ENCODE measurements around the gene CLASP2.

Gene CLASP2

DNA sequence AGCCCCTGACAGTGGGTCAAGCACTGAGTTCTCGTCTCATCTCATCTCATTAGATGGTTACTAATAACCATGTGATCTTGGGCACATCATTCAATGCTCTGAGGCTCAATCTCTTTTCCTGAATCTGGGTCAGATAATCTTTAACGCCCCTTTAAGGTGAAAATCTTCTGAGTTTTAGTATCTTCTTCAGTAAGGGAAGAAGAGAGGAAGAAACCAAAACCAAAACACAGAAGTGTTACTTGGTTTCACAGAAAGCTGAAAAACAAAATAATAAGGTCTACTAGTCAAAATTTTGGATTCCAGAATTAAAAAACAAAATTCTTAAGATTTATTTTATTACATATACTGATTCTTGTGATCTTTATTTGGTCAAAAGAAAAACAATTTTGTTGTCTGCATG, 78.2 kb downstream of the CLASP2 start:
- no peak for DNase-seq (ENCODE audit: low read depth in 3 of 3, low spot score in 1 of 3)

DNA sequence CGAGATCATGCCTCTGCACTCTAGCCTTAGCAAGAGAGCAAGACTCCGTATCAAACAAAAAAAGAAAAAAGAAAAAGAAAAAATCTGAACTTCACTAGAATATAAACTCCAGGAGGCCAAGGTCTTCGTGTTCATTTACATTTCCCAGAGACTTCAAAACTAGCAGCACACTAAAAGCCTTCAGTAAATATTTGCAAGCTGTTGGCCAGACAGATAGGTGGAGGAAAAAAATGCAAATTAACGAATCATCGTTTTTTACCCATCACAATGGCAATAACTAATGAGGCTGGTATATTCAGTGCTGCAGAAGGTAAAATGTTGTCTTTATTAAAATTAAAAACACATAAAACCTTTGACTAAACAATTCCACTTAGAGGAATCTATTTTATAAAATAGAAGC, 80.6 kb downstream of the CLASP2 start:
- no peak for DNase-seq (ENCODE audit: low read depth in 3 of 3, low spot score in 1 of 3)

DNA sequence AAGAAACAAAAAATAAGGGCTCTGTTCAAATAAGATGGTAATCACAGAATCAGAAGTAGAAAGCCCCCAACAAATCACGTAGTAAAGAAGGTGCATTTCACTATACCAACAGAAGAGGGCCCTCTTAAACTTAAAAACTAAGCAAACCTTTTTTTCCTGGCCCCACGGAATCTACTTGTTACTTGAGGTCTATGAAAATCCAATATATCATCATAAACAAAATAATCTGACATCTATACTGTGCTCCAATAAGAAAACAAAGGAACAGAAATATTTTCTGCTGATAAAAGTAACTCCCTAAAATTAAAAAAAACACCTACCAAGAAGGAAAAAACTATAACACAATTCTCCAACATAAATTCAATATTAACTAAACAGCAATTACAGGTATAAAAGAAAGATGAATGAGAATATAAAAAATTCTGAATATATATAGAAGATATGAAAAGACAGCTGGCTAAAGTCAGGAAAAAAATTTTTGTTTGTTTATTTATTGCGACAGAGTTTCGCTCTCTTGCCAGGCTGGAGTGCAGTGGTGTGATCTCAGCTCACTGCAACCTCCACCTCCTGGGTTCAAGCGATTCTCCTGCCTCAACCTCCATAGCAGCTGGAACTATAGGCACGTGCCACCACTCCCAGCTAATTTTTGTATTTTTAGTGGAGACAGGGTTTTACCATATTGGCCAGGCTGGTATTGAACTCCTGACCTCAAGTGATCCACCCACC, 81.8 kb downstream of the CLASP2 start:
- no peak for DNase-seq (ENCODE audit: low read depth in 3 of 3, low spot score in 1 of 3)

DNA sequence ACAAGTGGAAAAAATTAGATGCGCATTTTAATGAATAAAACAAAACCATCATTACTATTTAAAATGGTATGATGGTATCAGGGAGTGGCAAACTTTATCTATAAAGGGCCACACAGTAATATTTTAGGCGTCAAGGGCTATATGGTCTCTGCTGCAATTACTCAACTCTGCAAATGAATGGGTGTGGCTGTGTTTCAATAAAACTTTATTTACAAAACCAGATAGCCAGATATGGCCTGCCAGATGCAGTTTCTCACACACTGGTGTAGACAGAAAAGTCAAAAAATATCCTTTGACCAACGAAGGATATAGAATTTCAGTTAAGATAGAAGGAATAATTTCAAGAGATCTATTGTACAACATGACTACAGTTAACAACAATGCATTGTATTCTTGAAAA, 83.8 kb downstream of the CLASP2 start:
- DNase-seq (ENCODE audit: low read depth in 3 of 3, low spot score in 1 of 3) = no peak

DNA sequence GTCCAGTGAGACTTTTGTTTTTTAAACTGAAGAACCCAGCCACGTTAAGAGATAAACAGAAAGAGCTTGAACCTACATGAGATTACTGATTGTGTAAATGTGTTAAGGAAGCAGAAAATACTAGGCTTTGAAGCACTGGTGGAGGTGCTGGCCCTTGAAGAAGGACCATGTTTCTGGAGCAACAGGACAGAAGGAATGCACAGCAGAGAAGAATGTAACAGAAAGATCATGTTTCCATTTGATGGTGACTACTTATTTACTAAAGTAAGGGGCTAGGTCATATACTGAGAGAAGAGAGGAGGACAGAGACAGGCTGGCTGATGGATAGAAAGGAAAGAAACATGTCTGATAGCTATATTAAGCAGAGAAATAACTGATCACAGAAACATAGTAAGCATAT, 88.8 kb downstream of the CLASP2 start:
- no peak for DNase-seq (ENCODE audit: low read depth in 3 of 3, low spot score in 1 of 3)

DNA sequence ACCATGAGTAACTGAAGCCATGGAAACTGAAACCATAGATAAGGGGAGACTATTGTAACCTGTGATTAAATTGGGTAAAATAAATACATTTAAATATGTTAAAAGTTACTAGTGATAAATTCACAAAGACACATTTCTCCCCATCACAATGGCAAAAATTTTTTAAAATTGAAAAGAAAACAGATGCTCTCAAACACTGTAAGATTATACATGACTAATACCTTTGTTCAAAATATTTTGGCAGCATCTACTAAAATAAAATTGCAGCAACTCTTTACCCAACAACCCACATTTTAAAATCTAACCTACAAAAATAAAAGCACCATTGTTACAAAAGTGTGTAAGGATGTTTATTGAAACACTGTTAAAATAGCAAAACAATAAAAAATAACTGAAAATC, 93.3 kb downstream of the CLASP2 start:
- DNase-seq (ENCODE audit: low read depth in 3 of 3, low spot score in 1 of 3) = no peak

DNA sequence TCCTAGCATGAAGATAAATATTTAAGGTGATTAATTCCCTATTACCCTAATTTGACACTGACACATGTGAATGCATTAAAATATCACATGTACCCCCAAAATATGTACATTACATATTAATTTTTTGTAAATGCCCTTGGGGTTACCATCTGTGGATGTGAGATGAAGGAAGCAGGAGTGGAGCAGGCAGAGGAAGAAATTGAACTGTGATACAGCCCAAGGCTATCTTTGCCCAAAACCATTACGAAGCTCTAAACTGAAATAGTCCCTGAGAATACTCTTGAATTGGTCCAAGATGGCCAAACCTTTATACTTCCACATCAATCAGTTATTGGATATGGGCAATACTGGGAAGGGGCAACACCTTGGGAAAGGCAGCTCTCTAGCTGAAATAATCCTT, 105.0 kb downstream of the CLASP2 start:
- no peak for DNase-seq (ENCODE audit: low read depth in 3 of 3, low spot score in 1 of 3)

DNA sequence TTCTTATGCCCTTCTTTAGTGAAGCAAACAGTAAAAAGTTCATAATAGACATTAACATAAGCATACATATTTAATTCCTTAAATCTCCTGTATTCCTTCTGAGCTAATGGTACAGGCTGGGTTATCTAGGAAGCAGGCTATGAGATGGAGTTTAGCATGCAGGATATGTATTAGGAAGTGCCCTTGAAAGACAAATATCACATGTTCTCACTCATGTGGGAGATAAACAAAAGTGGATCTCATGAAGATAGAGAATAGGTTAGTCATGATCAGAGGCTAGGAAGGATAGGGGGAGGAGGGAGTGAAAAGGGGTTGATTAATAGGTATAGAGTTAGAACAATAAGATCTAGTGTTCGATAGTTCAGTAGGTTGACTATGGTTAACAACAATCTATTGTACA, 105.4 kb downstream of the CLASP2 start:
- no peak for DNase-seq (ENCODE audit: low read depth in 3 of 3, low spot score in 1 of 3)

DNA sequence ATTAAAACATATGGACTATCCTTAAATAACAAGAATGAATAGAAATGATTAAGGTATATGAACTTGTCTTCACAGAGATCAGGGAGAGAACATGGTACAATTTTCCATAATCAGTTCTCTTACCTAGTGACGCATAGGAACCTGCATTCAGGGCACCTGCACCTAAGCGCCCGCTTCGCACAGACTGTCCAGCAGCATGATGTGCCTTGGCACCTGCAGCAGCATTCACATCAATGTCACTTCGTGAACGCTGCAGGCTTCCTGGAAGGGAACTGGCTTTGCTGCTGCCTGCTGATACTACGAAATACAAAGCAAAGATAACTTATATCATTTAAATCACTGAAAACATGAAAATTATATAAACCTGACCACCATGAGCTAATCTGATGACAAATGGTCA, 115.2 kb downstream of the CLASP2 start:
- no peak for DNase-seq (ENCODE audit: low read depth in 3 of 3, low spot score in 1 of 3)

DNA sequence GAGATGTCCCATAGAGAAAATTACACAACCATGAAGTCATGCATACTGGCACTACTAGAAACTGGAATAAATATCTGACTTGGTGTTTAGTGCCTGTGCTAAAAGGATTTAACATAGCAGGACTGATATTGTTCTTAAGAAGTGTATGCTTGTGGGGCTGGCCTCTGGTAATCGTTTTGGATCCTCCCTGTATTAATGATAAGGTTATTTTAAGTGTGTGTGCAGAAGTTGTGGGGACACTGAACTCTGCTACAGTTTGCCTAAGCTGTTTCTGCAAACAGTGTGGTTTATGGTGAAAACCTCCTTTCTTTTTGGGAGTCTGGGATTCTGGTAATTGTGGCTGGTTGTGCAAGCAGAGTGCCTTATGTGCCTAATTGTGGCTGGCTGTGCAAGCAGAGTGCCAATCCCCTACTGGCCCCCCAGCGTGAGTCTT, 120.8 kb downstream of the CLASP2 start:
- DNase-seq (ENCODE audit: low read depth in 3 of 3, low spot score in 1 of 3) = no peak

DNA sequence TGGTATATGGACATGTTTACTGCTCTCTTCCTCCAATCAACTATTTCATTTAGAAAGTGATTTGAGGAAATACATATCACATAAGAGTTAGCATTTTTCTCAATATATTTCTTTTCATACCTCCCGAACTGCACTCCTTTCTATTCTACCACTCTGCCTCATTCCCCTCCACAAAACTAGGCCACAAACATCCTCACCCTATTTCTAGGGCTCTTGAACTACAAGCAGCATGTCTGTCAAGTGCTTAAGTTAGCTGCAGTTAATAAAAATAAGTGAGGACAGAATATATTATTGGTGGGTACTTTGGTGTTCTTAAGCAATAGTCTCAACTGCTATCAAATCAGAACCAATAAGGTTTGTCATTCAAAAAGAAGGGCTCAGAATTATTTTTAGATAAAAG, 125.1 kb downstream of the CLASP2 start:
- DNase-seq (ENCODE audit: low read depth in 3 of 3, low spot score in 1 of 3) = no peak

DNA sequence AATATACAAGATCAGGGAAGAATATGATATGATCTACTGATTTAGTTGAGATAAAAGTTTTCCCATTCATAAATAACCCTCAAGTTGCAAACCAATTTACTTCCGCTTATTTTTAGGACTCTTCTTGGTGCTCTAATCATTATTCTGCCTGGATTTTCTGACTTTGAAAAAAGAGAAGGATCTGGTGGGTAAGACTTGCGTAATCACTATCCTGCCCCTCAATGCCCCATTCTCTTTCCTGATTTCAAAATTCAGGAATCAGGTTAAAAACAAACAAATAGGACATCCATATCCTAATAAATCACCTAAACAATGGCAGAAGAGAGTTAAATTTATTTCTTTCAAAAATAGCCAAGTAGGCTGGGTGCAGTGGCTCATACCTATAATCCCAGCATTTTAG, 127.5 kb downstream of the CLASP2 start:
- no peak for DNase-seq (ENCODE audit: low read depth in 3 of 3, low spot score in 1 of 3)

DNA sequence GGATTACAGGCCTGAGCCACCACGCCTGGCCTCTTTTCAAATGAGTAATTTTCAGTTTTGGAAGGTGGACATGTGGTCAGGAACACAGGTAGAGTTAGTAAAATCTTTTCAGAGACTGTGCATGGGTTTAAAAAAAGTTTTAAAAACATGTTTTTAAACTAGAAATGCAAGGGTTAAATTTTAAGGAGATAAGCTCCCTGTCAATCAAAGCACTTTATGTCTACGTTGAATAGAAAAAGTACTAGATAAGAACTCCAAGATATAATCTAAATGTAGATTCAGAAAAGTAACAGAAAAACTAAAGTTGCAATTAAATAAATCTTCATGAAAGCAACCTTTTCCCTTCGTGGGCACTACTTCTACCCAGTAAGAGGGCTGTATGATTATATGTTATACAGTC, 131.7 kb downstream of the CLASP2 start:
- DNase-seq (ENCODE audit: low read depth in 3 of 3, low spot score in 1 of 3) = no peak

DNA sequence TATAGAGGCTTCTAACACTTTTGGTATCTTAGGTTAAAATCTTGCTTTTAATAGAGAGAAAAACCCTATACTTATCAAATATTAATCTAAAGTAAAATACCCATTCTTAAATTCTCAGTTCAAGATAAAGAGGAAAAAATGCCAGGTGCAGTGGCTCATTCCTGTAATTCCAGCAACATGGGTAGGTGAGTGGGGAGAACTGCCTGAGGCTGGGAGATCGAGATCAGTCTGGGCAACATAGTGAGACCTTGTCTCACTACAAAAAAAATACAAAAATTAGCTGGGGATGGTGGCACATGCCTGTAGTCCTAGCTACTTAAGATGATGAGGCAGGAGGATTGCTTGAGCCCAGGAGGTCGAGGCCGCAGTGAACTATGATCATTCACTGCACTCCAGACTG, 135.8 kb downstream of the CLASP2 start:
- no peak for DNase-seq (ENCODE audit: low read depth in 3 of 3, low spot score in 1 of 3)

DNA sequence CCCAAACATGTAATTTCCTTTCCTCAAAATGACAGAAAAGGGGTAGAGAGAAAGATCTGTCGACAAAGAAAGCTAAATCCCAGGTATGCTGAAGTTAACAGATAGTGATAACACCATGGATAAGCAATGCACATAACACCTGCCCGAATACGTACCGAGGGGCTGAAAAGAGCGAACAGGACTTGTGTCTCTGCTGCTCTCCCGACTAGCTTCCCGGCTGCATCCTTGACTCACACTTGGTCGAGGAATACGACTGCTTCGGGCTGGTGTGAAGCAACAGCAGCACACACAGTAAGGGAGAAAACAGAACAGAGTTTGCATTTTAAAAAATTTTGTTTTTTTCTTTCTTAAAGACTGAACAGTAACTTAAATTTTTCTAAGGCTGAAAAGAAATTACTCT, 136.4 kb downstream of the CLASP2 start:
- DNase-seq (ENCODE audit: low read depth in 3 of 3, low spot score in 1 of 3) = no peak

DNA sequence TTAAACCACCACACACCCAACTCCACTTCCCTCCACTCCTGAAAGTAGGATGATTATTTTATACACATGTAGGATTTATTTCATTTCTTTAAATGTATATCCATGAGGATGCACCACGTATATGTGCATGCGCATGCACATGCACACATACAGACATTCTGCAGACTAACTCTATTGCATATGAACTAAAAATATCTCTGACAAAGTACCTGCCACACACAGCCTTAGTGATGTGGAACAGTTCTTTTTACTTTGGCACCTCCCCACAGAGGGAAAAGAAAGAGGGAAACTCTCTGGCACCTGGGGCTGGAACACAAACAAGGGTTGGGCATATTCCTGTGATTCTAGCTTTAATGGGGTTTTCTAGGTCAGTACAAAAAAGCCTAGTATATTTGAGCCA, 138.2 kb downstream of the CLASP2 start:
- no peak for DNase-seq (ENCODE audit: low read depth in 3 of 3, low spot score in 1 of 3)

DNA sequence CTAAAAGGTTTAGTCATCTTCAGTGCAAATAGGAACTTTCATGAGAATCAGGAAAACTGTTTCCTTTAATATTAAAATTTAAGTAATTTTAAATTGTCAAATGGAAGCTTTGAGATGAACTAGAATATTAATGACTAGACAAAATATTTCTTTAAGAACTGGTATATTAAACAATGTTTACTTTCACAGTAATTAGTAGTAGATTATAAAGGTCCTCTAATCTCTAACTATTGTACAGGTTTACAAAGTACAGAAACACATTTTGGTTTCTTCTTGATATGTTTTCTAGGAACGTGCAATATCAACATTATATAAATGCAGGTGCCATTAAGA, 138.9 kb downstream of the CLASP2 start:
- no peak for DNase-seq (ENCODE audit: low read depth in 3 of 3, low spot score in 1 of 3)

DNA sequence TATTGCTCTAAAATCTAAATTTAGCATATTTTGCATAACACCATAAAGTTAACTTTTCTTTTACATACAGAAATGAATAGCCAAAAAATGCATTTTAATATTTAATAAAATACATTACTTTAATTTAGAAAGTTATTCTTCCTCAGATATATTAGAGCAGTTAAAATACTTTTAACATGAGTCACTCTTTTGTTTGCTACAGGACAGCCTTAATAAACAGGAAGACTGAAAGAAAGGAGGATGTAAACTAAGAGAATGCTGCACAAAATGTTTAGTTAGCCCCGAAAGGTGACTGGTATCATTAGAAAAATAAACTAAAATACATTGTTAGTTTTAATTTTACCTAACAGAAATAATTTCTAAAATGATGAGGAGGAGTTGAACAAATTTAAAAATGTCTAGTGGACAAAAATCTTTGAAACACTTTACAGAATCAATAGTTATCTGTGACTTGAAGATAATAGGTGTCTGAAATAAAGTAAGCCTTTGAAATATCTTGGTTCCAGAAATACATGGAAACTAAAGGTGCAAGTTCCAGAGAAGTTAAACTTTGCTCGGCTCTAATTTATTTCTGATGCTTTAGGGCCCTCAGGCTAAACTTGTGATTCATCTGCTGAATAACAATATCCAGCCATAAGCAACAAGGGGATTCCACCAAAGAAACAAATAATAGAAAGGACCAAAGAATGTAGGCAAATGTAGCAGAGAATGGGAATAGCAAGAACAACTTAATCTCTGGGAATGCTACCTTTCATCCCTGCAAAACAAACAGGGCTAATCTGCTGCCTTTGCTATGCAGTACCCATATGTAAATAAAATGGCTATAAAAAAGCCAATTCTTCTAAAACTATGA, 139.5 kb downstream of the CLASP2 start:
- no peak for DNase-seq (ENCODE audit: low read depth in 3 of 3, low spot score in 1 of 3)

DNA sequence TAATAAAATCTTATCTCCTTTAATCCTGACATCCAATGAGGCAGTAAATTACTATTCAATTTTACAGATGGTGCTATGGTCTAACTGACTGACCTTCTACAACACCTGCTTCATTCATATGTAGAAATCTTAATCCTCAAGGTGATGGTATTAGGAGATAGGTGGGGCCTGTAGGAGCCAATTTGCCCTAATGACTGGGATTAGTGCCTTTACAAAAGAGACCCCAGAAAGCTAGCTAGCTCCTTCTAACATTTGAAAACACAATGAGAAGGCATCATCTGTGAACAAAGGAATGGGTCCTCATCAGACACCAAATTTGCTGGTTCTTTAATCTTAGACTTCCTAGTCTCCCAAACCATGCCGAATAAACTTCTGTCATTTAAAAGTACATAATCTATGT, 140.5 kb downstream of the CLASP2 start:
- DNase-seq (ENCODE audit: low read depth in 3 of 3, low spot score in 1 of 3) = no peak

DNA sequence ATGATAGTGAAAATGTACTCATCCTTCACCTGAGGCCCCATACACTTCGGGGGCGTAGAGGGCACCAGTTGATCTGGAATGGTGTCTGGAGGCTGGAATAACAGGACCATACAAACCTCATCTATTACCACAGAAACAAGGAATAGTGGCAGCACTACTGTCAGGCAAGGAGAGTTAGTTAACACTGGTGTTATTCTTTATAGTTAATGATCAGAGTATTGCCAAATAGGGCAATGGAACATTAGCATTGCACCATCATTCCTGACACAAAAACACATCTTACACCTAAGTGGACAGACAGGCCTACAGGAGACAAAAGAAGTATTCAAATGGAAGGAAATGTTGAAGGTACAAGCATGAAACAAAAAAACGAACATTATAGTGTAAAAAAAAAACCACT, 140.9 kb downstream of the CLASP2 start:
- no peak for DNase-seq (ENCODE audit: low read depth in 3 of 3, low spot score in 1 of 3)

DNA sequence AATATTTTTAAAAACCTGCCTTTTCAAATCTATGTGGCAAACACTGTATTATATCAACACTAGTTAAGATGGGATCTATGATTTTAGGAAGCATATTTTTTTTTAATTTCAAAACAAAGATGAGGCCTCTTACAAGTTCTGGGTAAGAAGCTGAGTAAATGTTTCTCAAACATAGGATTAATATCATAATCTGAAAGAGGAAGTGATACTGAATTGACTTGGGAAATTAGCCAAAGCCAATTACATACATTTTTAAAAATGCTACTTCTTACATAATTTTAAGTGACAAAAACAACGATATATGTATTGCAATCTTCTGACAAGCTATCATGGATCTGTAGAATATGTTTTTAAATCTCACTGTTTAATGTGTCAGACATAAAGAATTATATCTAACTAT, 142.7 kb downstream of the CLASP2 start:
- no peak for DNase-seq (ENCODE audit: low read depth in 3 of 3, low spot score in 1 of 3)

DNA sequence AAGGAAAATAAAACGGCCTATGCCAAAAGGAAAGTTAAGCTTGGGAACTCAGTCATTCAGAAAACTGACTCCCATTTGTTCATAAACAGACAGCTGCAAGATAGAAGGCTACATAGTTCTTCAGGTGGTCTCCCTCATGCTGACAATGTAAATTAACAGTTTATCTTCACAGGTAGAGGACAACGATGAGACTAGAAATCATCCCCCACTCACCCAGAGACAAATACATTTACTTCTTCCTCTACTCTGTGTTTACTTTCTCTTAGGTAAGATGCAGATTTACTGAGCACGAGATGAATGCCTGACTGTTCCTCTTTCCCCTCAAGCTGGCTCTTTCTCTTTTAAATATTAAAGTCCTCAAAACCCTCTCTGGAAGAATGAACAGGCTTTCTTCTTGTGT, 160.2 kb downstream of the CLASP2 start:
- no peak for DNase-seq (ENCODE audit: low read depth in 3 of 3, low spot score in 1 of 3)

DNA sequence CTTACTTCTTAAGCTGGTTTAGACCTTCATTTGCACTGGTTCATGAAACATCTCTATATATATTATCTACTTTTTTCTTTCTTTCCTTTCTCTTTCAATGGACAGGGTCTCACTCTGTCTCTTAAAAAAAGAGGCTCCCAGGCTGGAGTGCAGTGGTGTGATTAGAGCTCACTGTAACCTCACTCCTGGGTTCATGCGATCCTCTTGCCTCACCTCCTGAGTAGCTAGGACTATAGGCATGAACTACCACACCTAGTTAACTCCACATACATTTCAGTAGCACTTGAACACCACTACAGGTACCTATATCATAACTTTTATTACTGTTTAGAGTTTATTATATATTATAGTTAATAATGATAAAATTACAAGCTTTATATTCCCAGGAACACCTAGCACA, 160.8 kb downstream of the CLASP2 start:
- no peak for DNase-seq (ENCODE audit: low read depth in 3 of 3, low spot score in 1 of 3)
